GM12873 (cell line): ENCODE measurements around the gene ZIC2.

Experiments used
- CTCF ChIP-seq: IDR thresholded peaks from 2 replicates; pipeline ENCODE4 v1.5.1; 2012; ENCODE audit warnings: low read depth, mild to moderate bottlenecking, moderate library complexity, low read length, control low read depth; ENCODE audit not compliant: insufficient read depth; ENCODE audit errors: missing control alignments

The ZIC2 gene

GRCh38 chr13:99987154-99988019, 5.8 kb downstream of the ZIC2 start:
- no peak for TF ChIP-seq CTCF

- TF ChIP-seq CTCF: no peak
Observed at GRCh38 chr13:99988529-99989275, 7.1 kb downstream of the ZIC2 start.

- no peak for TF ChIP-seq CTCF
Observed at GRCh38 chr13:99989276-99990125, 7.9 kb downstream of the ZIC2 start.

- TF ChIP-seq CTCF: no peak
Observed at GRCh38 chr13:99990126-99990977, 8.8 kb downstream of the ZIC2 start.

- TF ChIP-seq CTCF: no peak
Observed at GRCh38 chr13:99991013-99991827, 9.6 kb downstream of the ZIC2 start.
